Testis (tissue), 2 donors: ENCODE results near the gene SYNGR4.

Experiments
- CTCF ChIP-seq, 3 experiments: fragments of 450-650 bp in 2 of 3; fragments of 200-600 bp in 1 of 3; sonication (generic) in 1 of 3; IDR thresholded peaks; one replicate each; pipeline ENCODE4 v1.5.1; 2016 to 2019; ENCODE audit warnings: antibody characterized with exemption in 3 of 3, mild to moderate bottlenecking in 2 of 3, moderate library complexity in 1 of 3
- POLR2A ChIP-seq: fragments of 450-650 bp; IDR thresholded peaks from one replicate; pipeline ENCODE4 v1.6.1; 2017; ENCODE audit warnings: antibody characterized with exemption, mild to moderate bottlenecking, moderate library complexity

DNA sequence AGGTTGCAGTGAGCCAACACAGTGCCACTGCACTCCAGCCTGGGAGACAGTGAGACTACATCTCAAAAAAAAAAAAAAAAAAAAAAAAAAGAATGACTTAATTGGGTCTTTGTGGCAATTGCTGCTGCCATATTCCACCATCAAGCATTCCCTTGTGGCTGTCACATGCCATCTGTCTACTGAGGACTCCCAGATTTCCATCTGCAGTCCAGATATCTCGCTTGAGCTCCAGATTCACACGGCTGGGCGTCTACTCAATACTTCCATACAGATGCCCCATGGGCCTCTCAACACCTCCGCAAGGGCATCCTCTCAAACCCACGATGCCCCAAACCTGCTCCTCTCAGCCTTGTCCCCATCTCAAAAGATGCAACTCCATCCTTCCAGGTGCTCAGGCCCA lies 13.3 kb upstream of the SYNGR4 start:
- TF ChIP-seq CTCF (IDR thresholded peaks at IDR 0.05) (no peak), POLR2A (no peak)
